RWPE1 (cell line): ENCODE measurements around the gene FKBP4.
"Not testable (repeated sequence)": the region's sequence is repeated elsewhere in the genome, so short reads cannot be mapped to it uniquely, and the experiment has no call there.

ENCODE experiments used
- CTCF ChIA-PET: fragments of 350-600 bp; sonication (Branson Sonifier 250); formaldehyde crosslinking; extraction: SDS; loops from one replicate; lab custom pipeline; 2021; lab: Yijun Ruan, JAX
- POLR2A ChIA-PET: fragments of 400-600 bp; formaldehyde crosslinking; extraction: SDS; loops from one replicate; lab custom pipeline; 2020; ENCODE audit warnings: antibody characterized with exemption; ENCODE audit not compliant: low non-redundant PET; lab: Yijun Ruan, JAX
- DNase-seq: peaks from one replicate; pipeline ENCODE4 v3.0.0; 2012; ENCODE audit warnings: low spot score
- H3K27ac ChIP-seq: fragments of 450-650 bp; 2 replicates; pipeline ENCODE4 v1.5.1; 2017
- CTCF ChIP-seq: fragments of 450-650 bp; conservative IDR thresholded peaks from 2 replicates; pipeline ENCODE4 v1.5.1; 2017; ENCODE audit warnings: low read depth, mild to moderate bottlenecking

Gene FKBP4

GRCh38 chr12:2765052-2765451 lies 29.7 kb upstream of the FKBP4 start:
- ChIA-PET POLR2A (no interaction called here), CTCF (no interaction called here)
- no peak overlapping the region for H3K27ac ChIP-seq
- DNase-seq, result no peak
- TF ChIP-seq CTCF, result no peak

GRCh38 chr12:2765608-2766007 lies 29.2 kb upstream of the FKBP4 start:
- no peak for TF ChIP-seq CTCF
- H3K27ac ChIP-seq, result no peak overlapping the region
- DNase-seq, result no peak
- POLR2A ChIA-PET, result no interaction called here
- CTCF ChIA-PET, result no interaction called here

GRCh38 chr12:2768224-2768961 lies 26.4 kb upstream of the FKBP4 start:
- POLR2A ChIA-PET, result no interaction called here
- H3K27ac ChIP-seq, result no peak overlapping the region
- TF ChIP-seq CTCF, result no peak
- no peak for DNase-seq
- CTCF ChIA-PET, result no interaction called here

GRCh38 chr12:2769866-2770533 lies 24.8 kb upstream of the FKBP4 start:
- no peak for DNase-seq
- ChIA-PET CTCF (no interaction called here), POLR2A (no interaction called here)
- TF ChIP-seq CTCF, result no peak
- H3K27ac ChIP-seq, result no peak overlapping the region

GRCh38 chr12:2770544-2770943 lies 24.2 kb upstream of the FKBP4 start:
- CTCF ChIA-PET, DNase-seq, POLR2A ChIA-PET: not testable (repeated sequence)

GRCh38 chr12:2772370-2772769 lies 22.4 kb upstream of the FKBP4 start:
- H3K27ac ChIP-seq, result no peak overlapping the region
- ChIA-PET CTCF (interaction anchor here (0.6 kb wide), 1 partner anchor 48 kb away, joined by 3 read pairs; no protein-coding TSS in a partner anchor), POLR2A (no interaction called here)
- no peak for DNase-seq
- no peak for TF ChIP-seq CTCF

More at GRCh38 chr12:2770544-2770943, 24.2 kb upstream of the FKBP4 start:
- H3K27ac ChIP-seq, result not testable (repeated sequence)

GRCh38 chr12:2773199-2773875 lies 21.4 kb upstream of the FKBP4 start:
- no peak for DNase-seq
- TF ChIP-seq CTCF, result no peak
- POLR2A ChIA-PET, result no interaction called here
- CTCF ChIA-PET, result interaction anchor here (0.6 kb wide), 1 partner anchor 49 kb away, joined by 3 read pairs; no protein-coding TSS in a partner anchor
- H3K27ac ChIP-seq, result no peak overlapping the region
